A549 (cell line): ENCODE data around the gene WEE2. TPM values are rescaled to one million over a fixed set of nuclear protein-coding genes. Genes with fewer than 3 reads are reported as not detected.

Source experiments
- ATAC-seq, 2 experiments: fragments of 200-7000 bp in 1 of 2; fragments of >200 bp in 1 of 2; cut with Nextera tagmentation in 1 of 2; cut with Tn5 transposase in 1 of 2; 3 replicates each; pipeline versions ENCODE4 v1.8.0 to v1.9.1; 2018 to 2020; ENCODE audit warnings: mild to moderate bottlenecking in 1 of 2, moderate library complexity in 1 of 2
- CTCF ChIA-PET: fragments of 300-600 bp; sonication (Branson Sonifier 250); formaldehyde crosslinking; extraction: SDS; loops from one replicate; lab custom pipeline; 2021; ENCODE audit warnings: antibody characterized with exemption, inconsistent platforms; lab: Yijun Ruan, JAX
- POLR2A ChIA-PET: fragments of 350-600 bp; formaldehyde crosslinking; extraction: SDS; loops from one replicate; lab custom pipeline; 2021; ENCODE audit warnings: antibody characterized with exemption, inconsistent platforms; lab: Yijun Ruan, JAX
- DNase-seq, 2 experiments: peaks; one replicate each; pipeline versions ENCODE4 v3.0.0 to v3.0.0-alpha.2; 2011 to 2016; ENCODE audit warnings: low read depth in 1 of 2, low spot score in 1 of 2
- FAIRE-seq: peaks from 2 replicates; lab custom pipeline; 2011; peaks lifted over from hg19 to GRCh38; lab: Jason Lieb, UNC
- H3K27ac ChIP-seq, 2 experiments: fragments of >200 bp; sonication (Bioruptor Twin); formaldehyde crosslinking; 3 replicates each; pipeline ENCODE4 v1.5.1; 2016 to 2017
- H3K4me1 ChIP-seq: fragments of >200 bp; sonication (Bioruptor Twin); formaldehyde crosslinking; 3 replicates; pipeline ENCODE4 v1.6.1; 2016
- H3K4me2 ChIP-seq: fragments of >200 bp; sonication (Bioruptor Twin); formaldehyde crosslinking; 3 replicates; pipeline ENCODE4 v1.6.1; 2016
- H3K4me3 ChIP-seq: fragments of >200 bp; sonication (Bioruptor Twin); formaldehyde crosslinking; 3 replicates; pipeline ENCODE4 v1.5.1; 2016
- H3K9me3 ChIP-seq: fragments of >200 bp; sonication (Bioruptor Twin); formaldehyde crosslinking; 3 replicates; pipeline ENCODE4 v1.6.1; 2016
- BHLHE40 ChIP-seq: IDR thresholded peaks from 2 replicates; pipeline ENCODE4 v1.6.1; 2012; ENCODE audit warnings: low read depth, low read length, inconsistent platforms
- CBX2 ChIP-seq: fragments of 200-600 bp; sonication (generic); IDR thresholded peaks from 2 replicates; pipeline ENCODE4 v1.6.1; 2016; ENCODE audit warnings: low read depth, mild to moderate bottlenecking, borderline replicate concordance
- CEBPB ChIP-seq, 2 experiments: fragments of >200 bp in 1 of 2; sonication (Bioruptor Twin) in 1 of 2; formaldehyde crosslinking in 1 of 2; IDR thresholded peaks; 2 replicates each; pipeline ENCODE4 v1.6.1; 2012 to 2016
- FOSB ChIP-seq: fragments of 250-450 bp; sonication (Bioruptor Pico); IDR thresholded peaks from 2 replicates; pipeline ENCODE4 v1.5.0; 2020; ENCODE audit warnings: mild to moderate bottlenecking, moderate library complexity
- GATA3 ChIP-seq: IDR thresholded peaks from 2 replicates; pipeline ENCODE4 v1.6.1; 2012; ENCODE audit warnings: borderline replicate concordance
- HES2 ChIP-seq: fragments of >200 bp; sonication (Bioruptor Twin); formaldehyde crosslinking; IDR thresholded peaks from 2 replicates; pipeline ENCODE4 v1.6.1; 2016
- JUN ChIP-seq, 2 experiments: fragments of >200 bp; sonication (Bioruptor Twin); formaldehyde crosslinking; IDR thresholded peaks; 2 replicates in 1 of 2; 3 replicates in 1 of 2; pipeline ENCODE4 v1.6.1; 2016 to 2017
- KDM5A ChIP-seq: fragments of 200-600 bp; sonication (generic); IDR thresholded peaks from 2 replicates; pipeline ENCODE4 v1.6.1; 2016; ENCODE audit warnings: antibody characterized with exemption, mild to moderate bottlenecking
- MAFK ChIP-seq: fragments of 450-650 bp; IDR thresholded peaks from 2 replicates; pipeline ENCODE4 v1.6.1; 2014; ENCODE audit not compliant: partially characterized antibody
- NFE2L2 ChIP-seq: fragments of 150-350 bp; conservative IDR thresholded peaks from 2 replicates; pipeline ENCODE4 v1.6.1; 2014; ENCODE audit warnings: low read length
- NPAS2 ChIP-seq: fragments of 250-450 bp; sonication (Bioruptor Pico); IDR thresholded peaks from 2 replicates; pipeline ENCODE4 v1.8.0; 2022; ENCODE audit warnings: mild to moderate bottlenecking, moderate library complexity, borderline replicate concordance
- NR3C1 ChIP-seq: fragments of >200 bp; sonication (Bioruptor Twin); formaldehyde crosslinking; IDR thresholded peaks from 3 replicates; pipeline ENCODE4 v1.6.1; 2017
- PHF8 ChIP-seq: fragments of 200-600 bp; sonication (generic); IDR thresholded peaks from 2 replicates; pipeline ENCODE4 v1.6.1; 2016; ENCODE audit warnings: low read depth, mild to moderate bottlenecking, antibody characterized with exemption, moderate library complexity, borderline replicate concordance
- POLR2A ChIP-seq: IDR thresholded peaks from 2 replicates; pipeline ENCODE4 v1.6.1; 2012; ENCODE audit warnings: mild to moderate bottlenecking, low read length
- REST ChIP-seq: fragments of 200-600 bp; sonication (generic); IDR thresholded peaks from 2 replicates; pipeline ENCODE4 v1.6.1; 2016; ENCODE audit warnings: antibody characterized with exemption, mild to moderate bottlenecking, moderate library complexity
- RNF2 ChIP-seq: fragments of 200-600 bp; sonication (generic); IDR thresholded peaks from 2 replicates; pipeline ENCODE4 v1.6.1; 2016; ENCODE audit warnings: low read depth, mild to moderate bottlenecking, antibody characterized with exemption, moderate library complexity, borderline replicate concordance
- SREBF2 ChIP-seq: fragments of 450-650 bp; IDR thresholded peaks from 2 replicates; pipeline ENCODE4 v1.6.1; 2014; ENCODE audit warnings: mild to moderate bottlenecking, moderate library complexity
- TFCP2L1 ChIP-seq: fragments of 250-450 bp; sonication (Bioruptor Pico); IDR thresholded peaks from 2 replicates; pipeline ENCODE4 v1.5.0; 2021; ENCODE audit warnings: mild to moderate bottlenecking
- ZNF302 ChIP-seq: fragments of 250-450 bp; sonication (Bioruptor Pico); IDR thresholded peaks from 2 replicates; pipeline ENCODE4 v1.9.0; 2021; ENCODE audit warnings: inconsistent platforms, mild to moderate bottlenecking, moderate library complexity
- ZSCAN20 ChIP-seq: fragments of 250-450 bp; sonication (Bioruptor Pico); IDR thresholded peaks from 2 replicates; pipeline ENCODE4 v1.8.0; 2022; ENCODE audit warnings: mild to moderate bottlenecking, moderate library complexity
- WGBS: methylation state at CpG from one replicate; pipeline ENCODE4 v1.1.6; 2017; ENCODE audit errors: missing lambda C conversion rate; 5-methylcytosine and 5-hydroxymethylcytosine counted together
- polyA plus RNA-seq, 4 experiments: library from polyadenylated mRNA; depleted of rRNA in 3 of 4; stranded (reverse); fragments of >200 nt; fragmentation: RNase III in 1 of 4; extraction: RNeasy Plus Mini Kit Qiagen cat#74134 plus additional on column Dnase treatment in 1 of 4; gene quantifications; 2 replicates in 3 of 4; 3 replicates in 1 of 4; pipeline ENCODE4 v1.2.3, GENCODE V29; 2011 to 2017
- TF ChIP-seq, protein P1 (sequence below): fragments of >200 bp; sonication (Bioruptor Twin); formaldehyde crosslinking; IDR thresholded peaks from 3 replicates; pipeline ENCODE4 v1.6.1; 2016
- TF ChIP-seq, protein P2 (sequence below): IDR thresholded peaks from 2 replicates; pipeline ENCODE4 v1.6.1; 2012
- TF ChIP-seq, protein P3 (sequence below): IDR thresholded peaks from 2 replicates; pipeline ENCODE4 v1.6.1; 2012

WEE2 gene
- polyA plus RNA-seq, 2 of the 4 experiments (the other 2 are of a cell fraction), result not detected

- DNase-seq, result peak in 1 of 2 experiments; percentile 37
- CTCF ChIA-PET, result interaction anchor here (0.7 to 3.0 kb wide), 9 partner anchors 16 to 84 kb away, joined by 3 to 21 read pairs (median 3); partner anchors contain the start of gene SSBP1
- Histone ChIP-seq H3K4me2 (peak within 1 kb of the TSS; percentile 88), H3K9me3 (no peaks in the 10 kb centered on the region), H3K4me3 (peak within 1 kb of the TSS; percentile 85), H3K4me1 (peaks cover 67% of the 10 kb centered on the region), H3K27ac (peak within 1 kb of the TSS; percentile 85 to 95)
- TF ChIP-seq ZNF302 (CRISPR knock-in tag), result no peak
- TF ChIP-seq, protein P1, sequence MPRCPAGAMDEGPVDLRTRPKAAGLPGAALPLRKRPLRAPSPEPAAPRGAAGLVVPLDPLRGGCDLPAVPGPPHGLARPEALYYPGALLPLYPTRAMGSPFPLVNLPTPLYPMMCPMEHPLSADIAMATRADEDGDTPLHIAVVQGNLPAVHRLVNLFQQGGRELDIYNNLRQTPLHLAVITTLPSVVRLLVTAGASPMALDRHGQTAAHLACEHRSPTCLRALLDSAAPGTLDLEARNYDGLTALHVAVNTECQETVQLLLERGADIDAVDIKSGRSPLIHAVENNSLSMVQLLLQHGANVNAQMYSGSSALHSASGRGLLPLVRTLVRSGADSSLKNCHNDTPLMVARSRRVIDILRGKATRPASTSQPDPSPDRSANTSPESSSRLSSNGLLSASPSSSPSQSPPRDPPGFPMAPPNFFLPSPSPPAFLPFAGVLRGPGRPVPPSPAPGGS, result no peak
- peak; percentile 34; the same call in 1 of the 2 replicates for TF ChIP-seq POLR2A
- TF ChIP-seq JUN (IDR thresholded peaks at IDR 0.05), result peak in 1 of 2 experiments; percentile 41; a peak in 1 of 5 replicates
- POLR2A ChIA-PET, result interaction anchor here (2.5 kb wide), 1 partner anchor 36 kb away, joined by 16 read pairs; the partner anchor contains the start of gene SSBP1
- peak; percentile 70 to 85 for ATAC-seq
- FAIRE-seq, result no peak
- 1% methylated on average over 38 of the region's 62 CpGs for WGBS
These were observed 6.0 kb upstream of the WEE2 start, which contains the start of gene DENND11 for GRCh38 chr7:141702047-141702567. Gene DENND11, minus strand, starts transcription at chr7:141702166. Its CDS starts 13 bp downstream, at chr7:141702153.

GRCh38 chr7:141702892-141703291, 5.3 kb upstream of the WEE2 start:
- Histone ChIP-seq H3K4me1 (peaks cover 59% of the 10 kb centered on the region), H3K4me3 (peak overlapping the region; percentile 85; the same call in 2 of the 3 replicates), H3K9me3 (no peaks in the 10 kb centered on the region), H3K27ac (peak overlapping the region in 1 of 2 experiments; percentile 85; a peak in 2 of 6 replicates), H3K4me2 (peak overlapping the region; percentile 88)
- TF ChIP-seq, protein P2, sequence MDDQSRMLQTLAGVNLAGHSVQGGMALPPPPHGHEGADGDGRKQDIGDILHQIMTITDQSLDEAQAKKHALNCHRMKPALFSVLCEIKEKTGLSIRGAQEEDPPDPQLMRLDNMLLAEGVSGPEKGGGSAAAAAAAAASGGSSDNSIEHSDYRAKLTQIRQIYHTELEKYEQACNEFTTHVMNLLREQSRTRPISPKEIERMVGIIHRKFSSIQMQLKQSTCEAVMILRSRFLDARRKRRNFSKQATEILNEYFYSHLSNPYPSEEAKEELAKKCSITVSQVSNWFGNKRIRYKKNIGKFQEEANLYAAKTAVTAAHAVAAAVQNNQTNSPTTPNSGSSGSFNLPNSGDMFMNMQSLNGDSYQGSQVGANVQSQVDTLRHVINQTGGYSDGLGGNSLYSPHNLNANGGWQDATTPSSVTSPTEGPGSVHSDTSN, result no peak
- TF ChIP-seq HES2 (no peak), CEBPB (IDR thresholded peaks at IDR 0.05) (no peak), MAFK (no peak), SREBF2 (no peak), TFCP2L1 (CRISPR knock-in tag) (no peak), NR3C1 (no peak), BHLHE40 (no peak), NPAS2 (CRISPR knock-in tag) (no peak)
- no peak for ATAC-seq
- FAIRE-seq, result no peak
- CTCF ChIA-PET, result interaction anchor here (0.6 to 3.0 kb wide), 4 partner anchors 29 to 53 kb away, joined by 3 to 14 read pairs (median 3); partner anchors contain the start of gene SSBP1
- 78% methylated on average over 4 of the region's 4 CpGs for WGBS
- POLR2A ChIA-PET, result interaction anchor here (2.5 kb wide), 1 partner anchor 35 kb away, joined by 16 read pairs; the partner anchor contains the start of gene SSBP1
- no peak for DNase-seq

DNA sequence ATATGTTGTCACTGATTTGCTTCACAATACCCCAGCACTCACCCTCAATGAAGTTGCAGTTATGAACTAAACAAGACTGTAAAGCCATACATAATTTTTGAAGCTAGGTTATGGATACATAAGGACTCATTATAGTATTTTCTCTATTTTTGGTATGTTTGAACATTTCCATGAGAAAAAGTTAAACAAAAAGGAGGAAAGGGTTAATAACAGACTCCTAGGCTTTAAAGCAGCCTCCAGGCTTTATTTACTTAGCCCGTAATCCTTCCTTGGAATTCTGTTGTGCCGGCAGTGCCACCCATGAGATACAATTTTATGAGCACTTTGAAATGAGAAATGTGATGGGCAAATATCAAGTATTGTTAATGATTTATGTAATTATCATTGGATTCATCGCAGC, 4.0 kb upstream of the WEE2 start:
- ATAC-seq, result no peak; a peak in 1 of 6 replicates
- CTCF ChIA-PET, result interaction anchor here (1.0 to 3.0 kb wide), 2 partner anchors 34 to 416 kb away, joined by 3 to 14 read pairs; partner anchors contain the start of gene SSBP1
- TF ChIP-seq, protein P3, sequence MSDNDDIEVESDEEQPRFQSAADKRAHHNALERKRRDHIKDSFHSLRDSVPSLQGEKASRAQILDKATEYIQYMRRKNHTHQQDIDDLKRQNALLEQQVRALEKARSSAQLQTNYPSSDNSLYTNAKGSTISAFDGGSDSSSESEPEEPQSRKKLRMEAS, result 0 out of 2 replicates have a peak, but pooled peaks have one; percentile 18
- no peak for TF ChIP-seq KDM5A
- TF ChIP-seq GATA3, result peak; percentile 77; the same call in 1 of the 2 replicates
- FAIRE-seq, result no peak
- Histone ChIP-seq H3K9me3 (no peaks in the 10 kb centered on the region), H3K4me3 (no peak overlapping the region), H3K4me2 (peak overlapping the region; percentile 88), H3K4me1 (peaks cover 47% of the 10 kb centered on the region), H3K27ac (peak overlapping the region in 1 of 2 experiments; percentile 64; a peak in 2 of 6 replicates)
- POLR2A ChIA-PET, result no interaction called here
- 4% methylated on average over 3 of the region's 3 CpGs for WGBS
- peak in 1 of 2 experiments; percentile 27 for DNase-seq

GRCh38 chr7:141704741-141705140, 3.4 kb upstream of the WEE2 start:
- H3K9me3 ChIP-seq, result no peaks in the 10 kb centered on the region
- peak overlapping the region; percentile 46 to 64 for H3K27ac ChIP-seq
- H3K4me3 ChIP-seq, result 0 out of 3 replicates have a peak overlapping the region, but pooled peaks have one; percentile 8
- peak in 1 of 2 experiments; percentile 12; a peak in 2 of 6 replicates for ATAC-seq
- H3K4me2 ChIP-seq, result peak overlapping the region; percentile 88
- no peak for FAIRE-seq
- ChIA-PET POLR2A (interaction anchor here (1.6 kb wide), 1 partner anchor 33 kb away, joined by 4 read pairs; the partner anchor contains the start of gene SSBP1), CTCF (interaction anchor here (1.0 to 3.0 kb wide), 2 partner anchors 33 to 417 kb away, joined by 3 to 14 read pairs; partner anchors contain the start of gene SSBP1)
- DNase-seq, result no peak
- peaks cover 46% of the 10 kb centered on the region for H3K4me1 ChIP-seq
- WGBS, result 38% methylated on average over 5 of the region's 5 CpGs
- TF ChIP-seq ZSCAN20 (CRISPR knock-in tag), result no peak
- no peak for TF ChIP-seq REST
- TF ChIP-seq BHLHE40, result no peak
- TF ChIP-seq CBX2, result no peak
- TF ChIP-seq NFE2L2, result no peak
- TF ChIP-seq RNF2, result no peak
- TF ChIP-seq FOSB (CRISPR knock-in tag), result no peak
- no peak for TF ChIP-seq PHF8
